RKO (cell line): Measurements from ENCODE around the gene PPP1R1A.

Experiments
- DNase-seq: peaks from one replicate; pipeline ENCODE4 v3.0.0-alpha.2; 2016; ENCODE audit warnings: low spot score

PPP1R1A gene

DNA sequence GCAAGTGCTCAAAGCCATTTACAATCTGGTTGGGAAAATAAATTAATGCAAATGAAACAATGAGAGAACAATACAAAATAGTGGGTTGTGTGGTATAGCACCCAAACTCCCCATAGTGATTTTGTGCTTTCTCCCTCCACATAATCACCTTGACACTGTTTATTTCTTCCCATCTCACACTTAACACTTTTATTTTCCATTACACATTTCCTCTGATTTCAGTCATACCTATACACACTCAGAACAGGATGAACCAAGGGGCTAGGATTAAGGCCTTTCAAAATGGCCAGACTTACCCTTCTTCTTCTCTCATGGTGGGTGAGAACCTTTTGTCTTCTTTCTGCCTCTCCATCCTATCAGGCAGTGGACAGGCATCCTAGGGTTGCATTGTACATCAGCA, 53.0 kb downstream of the PPP1R1A start:
- DNase-seq = no peak

DNA sequence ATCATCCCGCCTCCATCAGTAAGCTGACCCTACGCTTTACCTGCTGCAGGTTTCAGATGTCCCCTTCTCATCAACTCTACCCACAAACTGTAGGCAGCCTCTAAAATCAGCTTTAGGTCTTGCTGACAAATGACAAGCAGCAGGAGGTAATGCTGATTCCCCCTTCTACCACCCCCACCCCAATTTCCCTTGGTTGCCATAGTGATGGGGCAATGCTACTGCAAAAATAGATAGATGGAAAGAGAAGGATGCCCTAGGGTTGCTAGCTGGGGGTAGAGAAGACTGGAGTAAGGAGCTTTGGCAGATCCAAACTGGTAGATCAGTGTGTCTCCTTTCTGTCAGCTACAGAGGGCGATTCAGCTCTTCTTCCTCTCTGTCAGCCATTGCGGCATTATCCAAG, 58.9 kb downstream of the PPP1R1A start:
- DNase-seq = no peak
